GM18858 (cell line): ENCODE data around the gene OR13D1.
"Not testable (repeated sequence)": the region's sequence is repeated elsewhere in the genome, so short reads cannot be mapped to it uniquely, and the experiment has no call there.

Source experiments
- ATAC-seq: cut with Tn5 transposase; IDR thresholded peaks from one replicate; pipeline ENCODE4 v1.9.1; 2021; ENCODE audit not compliant: unreplicated experiment

OR13D1 gene, protein sequence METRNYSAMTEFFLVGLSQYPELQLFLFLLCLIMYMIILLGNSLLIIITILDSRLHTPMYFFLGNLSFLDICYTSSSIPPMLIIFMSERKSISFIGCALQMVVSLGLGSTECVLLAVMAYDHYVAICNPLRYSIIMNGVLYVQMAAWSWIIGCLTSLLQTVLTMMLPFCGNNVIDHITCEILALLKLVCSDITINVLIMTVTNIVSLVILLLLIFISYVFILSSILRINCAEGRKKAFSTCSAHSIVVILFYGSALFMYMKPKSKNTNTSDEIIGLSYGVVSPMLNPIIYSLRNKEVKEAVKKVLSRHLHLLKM

GRCh38 chr9:104694218-104694617, at the start of gene OR13D1:
TSS of gene OR13D1 (plus strand) at chr9:104694518. CDS start at chr9:104694518, 0 bp downstream.
- ATAC-seq = no peak

DNA sequence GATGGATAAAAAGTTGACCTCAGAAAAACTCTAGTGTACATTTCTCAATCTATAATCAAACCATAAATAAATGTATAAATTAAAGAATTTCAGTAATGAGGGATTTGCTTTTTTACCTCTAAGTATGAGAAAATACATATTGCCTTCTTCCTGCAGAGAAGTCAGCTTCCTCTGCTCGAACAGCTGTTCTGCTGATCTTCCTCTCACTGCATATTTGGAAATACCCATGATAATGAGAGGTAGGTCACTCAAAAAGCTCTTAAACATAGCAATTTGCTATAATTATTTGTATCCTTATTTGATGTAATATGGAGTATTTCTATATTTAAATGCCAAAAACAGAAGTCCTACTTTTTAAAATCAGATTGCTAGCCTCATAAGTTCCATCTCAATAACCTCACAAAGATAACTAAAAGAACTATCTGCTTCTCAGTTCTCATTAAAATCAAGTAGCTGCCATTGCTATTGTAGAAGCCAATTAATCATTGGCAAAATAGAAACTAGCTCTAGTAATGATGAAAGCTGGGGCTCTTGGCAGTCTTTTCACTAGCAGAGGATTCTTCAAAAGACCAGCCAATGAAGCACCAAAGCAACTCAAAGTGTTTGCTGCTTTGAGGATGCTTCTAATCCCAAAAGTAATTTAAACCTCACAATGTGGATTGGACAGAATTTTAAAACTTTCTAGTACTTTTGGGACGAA, 35.7 kb upstream of the OR13D1 start:
- no peak for ATAC-seq

DNA sequence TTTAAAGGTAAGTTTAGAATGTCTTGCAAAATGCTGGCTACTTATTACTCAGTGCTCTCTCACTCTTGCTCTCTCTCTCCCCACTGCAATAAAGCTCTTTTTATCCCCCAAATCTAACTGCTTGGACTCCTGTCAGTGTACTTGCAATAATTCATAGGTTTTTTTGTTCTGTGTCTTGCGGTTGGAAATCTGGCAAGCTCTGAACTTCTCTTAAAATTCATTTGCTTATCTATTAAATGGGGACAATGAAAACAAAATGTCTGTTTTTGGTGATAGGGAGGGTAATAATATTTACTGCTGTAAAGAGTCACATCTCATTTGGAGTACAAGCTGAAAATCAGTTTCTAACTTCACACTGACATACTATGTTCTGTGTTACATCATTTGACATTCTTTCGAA, 18.7 kb upstream of the OR13D1 start:
- ATAC-seq = no peak

DNA sequence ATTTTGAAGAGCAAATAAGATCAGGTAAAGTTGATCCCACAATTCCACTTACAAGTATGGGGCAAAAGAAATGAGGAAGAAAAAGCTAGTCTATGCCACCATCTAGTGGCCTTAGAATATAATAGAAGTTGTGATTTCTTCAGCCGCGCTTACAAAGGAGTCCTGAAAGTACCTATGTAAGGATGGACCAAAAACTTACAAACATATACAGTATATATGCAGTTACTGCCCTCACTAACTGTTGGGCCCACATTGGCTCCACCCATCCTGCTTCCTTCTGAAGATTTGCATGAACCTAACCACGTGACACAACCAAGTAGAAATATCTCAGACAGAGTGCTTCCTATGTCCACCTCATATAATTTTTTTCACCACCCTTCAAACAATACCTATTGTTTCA, 11.7 kb upstream of the OR13D1 start:
- ATAC-seq = peak; percentile 78

DNA sequence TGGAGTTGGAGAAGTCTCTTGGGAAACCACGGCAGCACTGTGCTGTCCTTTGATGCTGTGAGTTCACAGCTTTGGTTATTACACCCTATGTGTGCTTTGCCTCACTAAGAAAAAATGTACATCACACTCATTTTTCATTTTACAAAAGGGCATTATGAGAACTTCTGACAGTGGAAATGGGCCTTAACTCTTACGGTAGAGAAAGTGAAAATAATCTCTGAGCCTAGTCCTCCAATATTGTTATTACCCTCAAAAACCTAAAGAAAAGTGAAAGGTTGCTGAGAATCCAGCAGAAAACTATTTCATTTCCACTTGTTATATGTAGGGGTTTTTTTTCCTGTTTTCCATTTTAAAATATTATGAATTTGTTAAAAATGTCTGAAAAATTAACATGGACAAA, 8.2 kb upstream of the OR13D1 start:
- ATAC-seq = no peak

DNA sequence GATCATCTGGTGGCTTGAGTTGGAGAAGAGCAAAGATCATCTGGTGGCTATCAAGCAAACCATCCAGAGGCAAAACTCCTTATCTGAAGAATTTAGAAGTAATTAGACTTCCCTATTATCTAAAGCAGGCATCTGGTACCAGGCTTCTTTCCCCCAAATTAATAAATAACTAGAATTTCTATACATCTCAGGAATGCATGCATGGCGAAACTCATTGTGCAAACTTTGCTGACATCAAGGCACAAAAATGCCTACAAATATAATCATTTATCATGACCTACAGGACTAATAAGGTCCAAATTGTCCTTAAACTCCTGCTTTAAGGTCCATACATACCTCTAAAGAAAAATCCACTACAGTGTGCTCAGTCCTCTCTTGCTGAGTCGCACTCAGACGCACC, 6.0 kb downstream of the OR13D1 start:
- no peak for ATAC-seq

GRCh38 chr9:104708737-104709136, 14.4 kb downstream of the OR13D1 start:
- ATAC-seq = not testable (repeated sequence)

DNA sequence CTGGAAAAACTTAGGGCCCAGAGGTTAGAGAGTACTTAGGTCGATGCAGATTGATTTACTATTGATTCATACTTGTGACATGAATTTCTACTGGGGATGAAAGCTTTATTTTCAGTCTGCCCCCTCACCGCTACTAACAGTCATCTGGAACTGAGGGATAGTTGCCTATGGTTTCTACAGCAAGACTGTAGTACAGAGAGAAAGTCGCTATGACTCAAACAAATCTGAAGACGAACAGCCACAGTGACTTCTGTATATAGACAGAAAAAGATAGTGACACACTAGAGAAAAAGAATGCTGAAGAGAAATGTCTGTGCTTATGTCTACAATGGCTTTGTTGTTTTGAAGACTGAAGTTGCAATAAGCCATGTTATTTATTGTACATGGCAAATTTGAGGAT, 17.3 kb downstream of the OR13D1 start:
- no peak for ATAC-seq

GRCh38 chr9:104725014-104725413, 30.7 kb downstream of the OR13D1 start:
- no peak for ATAC-seq

DNA sequence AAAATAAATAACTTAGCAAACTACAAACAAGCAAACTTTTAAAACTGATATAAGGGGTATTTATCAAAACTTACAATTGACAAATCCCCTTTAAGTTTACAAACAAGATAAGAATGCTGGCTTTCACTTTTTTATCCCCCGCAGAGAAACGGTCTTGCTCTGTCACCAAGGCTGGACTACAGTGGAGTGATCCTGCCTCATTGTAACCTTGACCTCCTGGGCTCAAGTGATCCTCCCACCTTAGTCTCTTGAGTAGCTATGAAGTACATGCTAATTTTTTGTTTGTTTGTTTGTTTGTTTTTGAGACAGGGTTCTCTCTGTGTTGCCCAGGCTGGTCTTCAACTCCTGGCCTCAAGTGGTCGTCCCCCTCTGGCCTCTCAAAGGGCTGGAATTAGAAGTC, 44.1 kb downstream of the OR13D1 start:
- ATAC-seq = no peak

DNA sequence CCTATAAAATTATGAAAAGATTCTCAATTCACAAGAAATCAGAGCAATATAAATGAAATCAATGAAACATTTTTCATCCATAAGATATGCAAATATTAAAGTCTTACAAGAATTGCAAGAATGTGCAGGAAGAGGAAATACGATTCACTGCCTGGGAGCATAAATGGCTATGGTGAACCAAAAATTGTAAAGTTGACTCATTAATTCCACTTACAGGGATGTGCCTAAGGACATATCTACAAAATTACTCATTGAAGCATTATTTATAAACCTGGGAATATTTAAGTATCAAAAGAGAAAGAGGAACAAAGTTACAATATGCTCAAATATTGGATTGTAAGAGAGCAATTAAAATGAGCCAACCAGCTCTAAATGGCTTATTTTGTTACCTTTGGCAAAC, 46.3 kb downstream of the OR13D1 start:
- no peak for ATAC-seq

DNA sequence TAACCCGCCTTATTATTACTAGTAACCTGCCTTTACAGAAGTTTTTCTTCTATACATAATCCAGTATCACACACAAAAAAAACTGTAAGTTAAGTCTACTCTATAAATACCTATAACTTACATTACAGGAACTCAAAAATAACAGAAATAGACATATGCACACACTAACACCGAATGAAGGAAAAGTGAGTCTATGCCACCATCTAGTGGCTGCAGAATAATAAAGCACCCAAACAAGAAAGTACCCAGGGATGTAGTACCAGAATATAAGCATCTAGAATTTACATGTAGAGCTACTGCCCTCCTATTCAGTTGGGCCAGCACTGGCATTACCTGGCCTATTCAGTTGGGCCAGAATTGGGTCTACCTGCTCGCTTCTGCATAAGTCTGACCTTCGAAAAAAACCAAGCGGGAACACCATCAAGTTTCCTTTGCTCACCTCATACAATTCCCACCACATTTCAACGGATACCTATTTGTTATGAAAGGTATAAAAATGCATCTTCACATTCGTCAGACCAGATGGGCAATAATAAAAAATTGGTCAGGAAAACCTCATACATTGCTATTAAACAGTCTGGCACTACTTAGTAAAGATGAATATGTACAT, 49.2 kb downstream of the OR13D1 start:
- peak; percentile 58 for ATAC-seq
